Measurements from ENCODE around the gene VPS26B. TPM values are rescaled to one million over a fixed set of nuclear protein-coding genes. Genes with fewer than 3 reads are reported as not detected.

Gene VPS26B
- total RNA-seq, 2 donors from 2014 or later = 32.5 to 33.6 TPM

DNA sequence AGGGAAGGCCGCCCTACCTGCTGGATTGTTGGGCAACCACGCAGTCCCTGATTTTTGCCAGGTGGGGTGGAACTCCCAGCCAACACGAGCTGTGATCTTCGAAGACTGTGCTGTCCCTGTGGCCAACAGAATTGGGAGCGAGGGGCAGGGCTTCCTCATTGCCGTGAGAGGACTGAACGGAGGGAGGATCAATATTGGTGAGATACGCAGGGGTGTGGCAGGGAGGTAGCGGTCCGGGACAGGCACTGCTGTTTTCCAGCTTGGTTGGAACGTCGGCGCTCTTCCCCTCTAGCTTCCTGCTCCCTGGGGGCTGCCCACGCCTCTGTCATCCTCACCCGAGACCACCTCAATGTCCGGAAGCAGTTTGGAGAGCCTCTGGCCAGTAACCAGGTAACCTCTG is 36.5 kb downstream of the VPS26B start:
- H3K9me3 Mint-ChIP-seq = no peaks in the 10 kb centered on the region
- Histone ChIP-seq H3K9me3 (ENCODE audit: control insufficient read depth, low read length) (no peaks in the 10 kb centered on the region), H3K27ac (ENCODE audit: low read depth, low read length) (no peak overlapping the region), H3K4me1 (ENCODE audit: control insufficient read depth, insufficient read depth, low read length) (no peaks in the 10 kb centered on the region), H3K9ac (ENCODE audit: extremely low read depth, low read length, poor library complexity, severe bottlenecking) (no peak overlapping the region), H3K36me3 (ENCODE audit: control insufficient read depth, insufficient read depth, low read length) (peaks cover 56% of the 10 kb centered on the region), H3K27me3 (ENCODE audit: control insufficient read depth, insufficient read depth, low read length, poor library complexity, severe bottlenecking) (no peaks in the 10 kb centered on the region), H3K4me3 (ENCODE audit: low read length) (no peak overlapping the region)
- H3K27ac Mint-ChIP-seq = no peak overlapping the region
- 93 to 94% methylated on average over 10 to 16 of the region's 16 CpGs for WGBS, 2 experiments (ENCODE audit: insufficient coverage in 1 of 2, insufficient read length in 1 of 2)
- no peaks in the 10 kb centered on the region for H3K27me3 Mint-ChIP-seq (ENCODE audit: insufficient read depth)
- H3K36me3 Mint-ChIP-seq (ENCODE audit: low read depth) = peaks cover 57% of the 10 kb centered on the region
- no peaks in the 10 kb centered on the region for H3K4me1 Mint-ChIP-seq
- TF ChIP-seq CTCF (conservative IDR thresholded peaks at IDR 0.05) = no peak
- no peak overlapping the region for H3K4me3 Mint-ChIP-seq
- no peak for DNase-seq

GRCh38 chr11:134261626-134262488 is 37.4 kb downstream of the VPS26B start:
- no peaks in the 10 kb centered on the region for H3K27me3 Mint-ChIP-seq (ENCODE audit: insufficient read depth)
- Histone ChIP-seq H3K9me3 (ENCODE audit: control insufficient read depth, low read length) (no peaks in the 10 kb centered on the region), H3K9ac (ENCODE audit: extremely low read depth, low read length, poor library complexity, severe bottlenecking) (no peak overlapping the region), H3K27me3 (ENCODE audit: control insufficient read depth, insufficient read depth, low read length, poor library complexity, severe bottlenecking) (no peaks in the 10 kb centered on the region), H3K27ac (ENCODE audit: low read depth, low read length) (no peak overlapping the region), H3K36me3 (ENCODE audit: control insufficient read depth, insufficient read depth, low read length) (peaks cover 56% of the 10 kb centered on the region), H3K4me1 (ENCODE audit: control insufficient read depth, insufficient read depth, low read length) (no peaks in the 10 kb centered on the region), H3K4me3 (ENCODE audit: low read length) (no peak overlapping the region)
- TF ChIP-seq CTCF (conservative IDR thresholded peaks at IDR 0.05) = peak; percentile 85
- no peak overlapping the region for H3K27ac Mint-ChIP-seq
- 88 to 89% methylated on average over 10 to 14 of the region's 14 CpGs for WGBS, 2 experiments (ENCODE audit: insufficient coverage in 1 of 2, insufficient read length in 1 of 2)
- H3K9me3 Mint-ChIP-seq = no peaks in the 10 kb centered on the region
- peak; percentile 83 for DNase-seq
- peaks cover 2% of the 10 kb centered on the region for H3K4me1 Mint-ChIP-seq
- H3K4me3 Mint-ChIP-seq = no peak overlapping the region
- peaks cover 51% of the 10 kb centered on the region for H3K36me3 Mint-ChIP-seq (ENCODE audit: low read depth)

- TF ChIP-seq CTCF (conservative IDR thresholded peaks at IDR 0.05) = no peak
- Histone ChIP-seq H3K9ac (ENCODE audit: extremely low read depth, low read length, poor library complexity, severe bottlenecking) (no peak overlapping the region), H3K27ac (ENCODE audit: low read depth, low read length) (no peak overlapping the region), H3K4me1 (ENCODE audit: control insufficient read depth, insufficient read depth, low read length) (no peaks in the 10 kb centered on the region), H3K36me3 (ENCODE audit: control insufficient read depth, insufficient read depth, low read length) (peaks cover 37% of the 10 kb centered on the region), H3K4me3 (ENCODE audit: low read length) (no peak overlapping the region), H3K9me3 (ENCODE audit: control insufficient read depth, low read length) (no peaks in the 10 kb centered on the region), H3K27me3 (ENCODE audit: control insufficient read depth, insufficient read depth, low read length, poor library complexity, severe bottlenecking) (no peaks in the 10 kb centered on the region)
- Mint-ChIP-seq H3K4me1 (peaks cover 3% of the 10 kb centered on the region), H3K36me3 (ENCODE audit: low read depth) (peaks cover 30% of the 10 kb centered on the region), H3K9me3 (no peaks in the 10 kb centered on the region), H3K27me3 (ENCODE audit: insufficient read depth) (no peaks in the 10 kb centered on the region), H3K27ac (peak overlapping the region; percentile 3), H3K4me3 (no peak overlapping the region)
- DNase-seq = no peak
- 92 to 93% methylated on average over 3 to 7 of the region's 7 CpGs for WGBS, 2 experiments (ENCODE audit: insufficient coverage in 1 of 2, insufficient read length in 1 of 2)
These were observed 40.7 kb downstream of the VPS26B start for GRCh38 chr11:134264966-134265764.

All from endodermal cell (in vitro differentiated cells).